K562 (cell line): ENCODE results near the gene FTL. TPM values are rescaled to one million over a fixed set of nuclear protein-coding genes. Genes with fewer than 3 reads are reported as not detected.

Experiments
- BRCA1 ChIP-seq, 2 experiments: fragments of 450-650 bp in 1 of 2; sonication (generic) in 1 of 2; formaldehyde crosslinking in 1 of 2; IDR thresholded peaks; 2 replicates each; pipeline versions ENCODE4 v1.5.0 to v1.6.1; 2017 to 2020; ENCODE audit warnings: mild to moderate bottlenecking in 1 of 2, missing genetic modification reagents in 1 of 2
- ESRRA ChIP-seq: fragments of 450-650 bp; IDR thresholded peaks from 2 replicates; pipeline ENCODE4 v1.6.1; 2014; ENCODE audit warnings: low read depth, mild to moderate bottlenecking, moderate library complexity, borderline replicate concordance
- HNRNPH1 ChIP-seq: fragments of 200-400 bp; formaldehyde crosslinking; optimal IDR thresholded peaks from 2 replicates; pipeline ENCODE3; 2017; ENCODE audit warnings: low read depth, mild to moderate bottlenecking, low read length, moderate library complexity
- RBFOX2 ChIP-seq: fragments of 200-400 bp; formaldehyde crosslinking; IDR thresholded peaks from 2 replicates; pipeline ENCODE4 v1.6.1; 2017; ENCODE audit warnings: low read depth, mild to moderate bottlenecking, low read length, moderate library complexity
- RUNX1 ChIP-seq: sonication (generic); IDR thresholded peaks from 2 replicates; pipeline ENCODE4 v1.6.1; 2016; ENCODE audit warnings: antibody characterized with exemption, low read depth
- SUPT5H ChIP-seq: fragments of 450-650 bp; IDR thresholded peaks from 2 replicates; pipeline ENCODE4 v1.6.1; 2016
- polyA plus RNA-seq, 8 experiments: library from polyadenylated mRNA; depleted of rRNA in 4 of 8; stranded (reverse) in 5 of 8; unstranded in 3 of 8; fragments of >200 nt; fragmentation: Nextera tagmentation in 2 of 8; fragmentation: Illumina TruSeq in 1 of 8; extraction: Ambion mirVana in 2 of 8; extraction: Trizol in 1 of 8; gene quantifications; 2 replicates each; pipeline versions ENCODE4 v1.2.1 to v1.2.3, GENCODE V29; 2011 to 2014; ENCODE audit warnings: inconsistent platforms in 1 of 8, missing spikeins in 1 of 8
- total RNA-seq, 7 experiments: library from RNA; depleted of rRNA in 6 of 7; stranded (reverse); fragments of >200 nt in 6 of 7; fragmentation: Illumina TruSeq in 2 of 7; extraction: Trizol in 2 of 7; gene quantifications; 2 replicates each; pipeline versions ENCODE4 v1.2.1 to v1.2.3, GENCODE V29; 2011 to 2021; ENCODE audit warnings: low replicate concordance in 1 of 7
- TF ChIP-seq, protein P1 (sequence below), 2 experiments: fragments of 450-650 bp in 1 of 2; IDR thresholded peaks; 2 replicates each; pipeline ENCODE4 v1.6.1; 2011 to 2017; ENCODE audit warnings: low read depth in 2 of 2, antibody characterized with exemption in 1 of 2, borderline replicate concordance in 1 of 2, low read length in 1 of 2, mild to moderate bottlenecking in 1 of 2, mixed read lengths in 1 of 2; ENCODE audit not compliant: control insufficient read depth in 1 of 2
- TF ChIP-seq, protein P2 (sequence below): sonication (generic); formaldehyde crosslinking; IDR thresholded peaks from 2 replicates; pipeline ENCODE4 v1.8.0; 2022; ENCODE audit warnings: mild to moderate bottlenecking, missing genetic modification reagents
- TF ChIP-seq, protein P3 (sequence below): fragments of 450-650 bp; IDR thresholded peaks from 2 replicates; pipeline ENCODE4 v1.6.1; 2018; ENCODE audit not compliant: partially characterized antibody
- TF ChIP-seq, protein P4 (sequence below): fragments of 250-450 bp; sonication (Bioruptor Pico); IDR thresholded peaks from 2 replicates; pipeline ENCODE4 v1.8.0; 2021; ENCODE audit warnings: moderate library complexity, mild to moderate bottlenecking, inconsistent platforms
- TF ChIP-seq, protein P5 (sequence below): fragments of 450-650 bp; IDR thresholded peaks from 2 replicates; pipeline ENCODE4 v1.6.1; 2017; ENCODE audit warnings: antibody characterized with exemption, mild to moderate bottlenecking

The FTL gene
- total and polyA plus RNA-seq, 9 of the 15 experiments (the other 6 are each of a cell fraction or from before 2014, with no cell fraction given), result 1,231 to 27,415 (median 3,965) TPM

DNA sequence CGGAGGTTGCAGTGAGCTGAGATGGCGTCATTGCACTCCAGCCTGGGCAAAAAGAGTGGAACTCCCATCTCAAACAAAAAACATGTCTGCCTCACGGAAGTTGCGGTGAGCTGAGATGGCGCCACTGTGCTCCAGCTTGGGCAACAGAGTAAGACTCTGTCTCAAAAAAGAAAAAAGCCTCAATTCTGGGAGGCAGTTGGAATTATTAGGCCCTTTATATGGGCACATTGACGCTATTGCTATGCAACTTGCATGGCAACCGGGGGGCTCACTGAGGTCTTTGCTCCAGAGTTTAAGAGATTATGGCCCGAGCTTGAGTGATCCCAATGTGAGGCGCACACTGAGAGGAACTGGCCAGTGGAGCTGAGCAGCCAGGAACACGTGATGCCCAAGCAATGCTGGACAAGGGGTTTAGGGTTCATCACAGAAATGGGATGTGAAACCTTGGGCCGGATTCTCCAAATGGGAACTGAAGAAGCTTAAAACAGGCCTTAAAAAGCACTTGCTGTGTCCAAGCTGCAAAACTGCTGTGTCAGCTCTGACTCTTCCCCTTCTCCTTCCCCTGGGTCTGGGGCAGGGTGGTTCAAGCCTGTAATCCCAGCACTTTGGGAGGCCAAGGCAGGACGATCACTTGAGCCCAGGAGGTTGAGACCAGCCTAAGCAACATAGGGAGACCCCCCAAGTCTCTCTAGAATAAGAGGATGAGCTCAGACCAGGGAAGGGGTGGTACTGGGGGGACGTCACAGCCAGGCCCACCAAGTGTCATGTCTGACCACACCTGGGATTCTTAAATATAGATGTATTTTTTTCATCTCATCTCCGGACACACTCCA lies 2.5 kb downstream of the FTL start (continued):
- TF ChIP-seq, protein P1, sequence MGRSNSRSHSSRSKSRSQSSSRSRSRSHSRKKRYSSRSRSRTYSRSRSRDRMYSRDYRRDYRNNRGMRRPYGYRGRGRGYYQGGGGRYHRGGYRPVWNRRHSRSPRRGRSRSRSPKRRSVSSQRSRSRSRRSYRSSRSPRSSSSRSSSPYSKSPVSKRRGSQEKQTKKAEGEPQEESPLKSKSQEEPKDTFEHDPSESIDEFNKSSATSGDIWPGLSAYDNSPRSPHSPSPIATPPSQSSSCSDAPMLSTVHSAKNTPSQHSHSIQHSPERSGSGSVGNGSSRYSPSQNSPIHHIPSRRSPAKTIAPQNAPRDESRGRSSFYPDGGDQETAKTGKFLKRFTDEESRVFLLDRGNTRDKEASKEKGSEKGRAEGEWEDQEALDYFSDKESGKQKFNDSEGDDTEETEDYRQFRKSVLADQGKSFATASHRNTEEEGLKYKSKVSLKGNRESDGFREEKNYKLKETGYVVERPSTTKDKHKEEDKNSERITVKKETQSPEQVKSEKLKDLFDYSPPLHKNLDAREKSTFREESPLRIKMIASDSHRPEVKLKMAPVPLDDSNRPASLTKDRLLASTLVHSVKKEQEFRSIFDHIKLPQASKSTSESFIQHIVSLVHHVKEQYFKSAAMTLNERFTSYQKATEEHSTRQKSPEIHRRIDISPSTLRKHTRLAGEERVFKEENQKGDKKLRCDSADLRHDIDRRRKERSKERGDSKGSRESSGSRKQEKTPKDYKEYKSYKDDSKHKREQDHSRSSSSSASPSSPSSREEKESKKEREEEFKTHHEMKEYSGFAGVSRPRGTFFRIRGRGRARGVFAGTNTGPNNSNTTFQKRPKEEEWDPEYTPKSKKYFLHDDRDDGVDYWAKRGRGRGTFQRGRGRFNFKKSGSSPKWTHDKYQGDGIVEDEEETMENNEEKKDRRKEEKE (IDR thresholded peaks at IDR 0.05; ENCODE audit: borderline replicate concordance in 1 of 2, control insufficient read depth in 1 of 2, low read depth in 2 of 2, low read length in 1 of 2), result peak; percentile 20 to 76; a peak in 2 of 4 replicates
- TF ChIP-seq HNRNPH1 (no peak), SUPT5H (peak; percentile 87), BRCA1 (IDR thresholded peaks at IDR 0.05) (no peak), BRCA1 (CRISPR knock-in tag; IDR thresholded peaks at IDR 0.05) (no peak), RUNX1 (0 out of 2 replicates have a peak, but pooled peaks have one; percentile 10), ESRRA (no peak), RBFOX2 (peak; percentile 78)
- TF ChIP-seq, protein P2, sequence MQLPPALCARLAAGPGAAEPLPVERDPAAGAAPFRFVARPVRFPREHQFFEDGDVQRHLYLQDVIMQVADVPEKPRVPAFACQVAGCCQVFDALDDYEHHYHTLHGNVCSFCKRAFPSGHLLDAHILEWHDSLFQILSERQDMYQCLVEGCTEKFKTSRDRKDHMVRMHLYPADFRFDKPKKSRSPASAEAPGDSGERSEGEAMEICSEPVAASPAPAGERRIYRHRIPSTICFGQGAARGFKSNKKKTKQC (CRISPR knock-in tag), result no peak
- TF ChIP-seq, protein P3, sequence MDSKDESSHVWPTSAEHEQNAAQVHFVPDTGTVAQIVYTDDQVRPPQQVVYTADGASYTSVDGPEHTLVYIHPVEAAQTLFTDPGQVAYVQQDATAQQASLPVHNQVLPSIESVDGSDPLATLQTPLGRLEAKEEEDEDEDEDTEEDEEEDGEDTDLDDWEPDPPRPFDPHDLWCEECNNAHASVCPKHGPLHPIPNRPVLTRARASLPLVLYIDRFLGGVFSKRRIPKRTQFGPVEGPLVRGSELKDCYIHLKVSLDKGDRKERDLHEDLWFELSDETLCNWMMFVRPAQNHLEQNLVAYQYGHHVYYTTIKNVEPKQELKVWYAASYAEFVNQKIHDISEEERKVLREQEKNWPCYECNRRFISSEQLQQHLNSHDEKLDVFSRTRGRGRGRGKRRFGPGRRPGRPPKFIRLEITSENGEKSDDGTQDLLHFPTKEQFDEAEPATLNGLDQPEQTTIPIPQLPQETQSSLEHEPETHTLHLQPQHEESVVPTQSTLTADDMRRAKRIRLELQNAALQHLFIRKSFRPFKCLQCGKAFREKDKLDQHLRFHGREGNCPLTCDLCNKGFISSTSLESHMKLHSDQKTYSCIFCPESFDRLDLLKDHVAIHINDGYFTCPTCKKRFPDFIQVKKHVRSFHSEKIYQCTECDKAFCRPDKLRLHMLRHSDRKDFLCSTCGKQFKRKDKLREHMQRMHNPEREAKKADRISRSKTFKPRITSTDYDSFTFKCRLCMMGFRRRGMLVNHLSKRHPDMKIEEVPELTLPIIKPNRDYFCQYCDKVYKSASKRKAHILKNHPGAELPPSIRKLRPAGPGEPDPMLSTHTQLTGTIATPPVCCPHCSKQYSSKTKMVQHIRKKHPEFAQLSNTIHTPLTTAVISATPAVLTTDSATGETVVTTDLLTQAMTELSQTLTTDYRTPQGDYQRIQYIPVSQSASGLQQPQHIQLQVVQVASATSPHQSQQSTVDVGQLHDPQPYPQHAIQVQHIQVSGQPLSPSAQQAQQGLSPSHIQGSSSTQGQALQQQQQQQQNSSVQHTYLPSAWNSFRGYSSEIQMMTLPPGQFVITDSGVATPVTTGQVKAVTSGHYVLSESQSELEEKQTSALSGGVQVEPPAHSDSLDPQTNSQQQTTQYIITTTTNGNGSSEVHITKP, result peak; percentile 65
- TF ChIP-seq, protein P4, sequence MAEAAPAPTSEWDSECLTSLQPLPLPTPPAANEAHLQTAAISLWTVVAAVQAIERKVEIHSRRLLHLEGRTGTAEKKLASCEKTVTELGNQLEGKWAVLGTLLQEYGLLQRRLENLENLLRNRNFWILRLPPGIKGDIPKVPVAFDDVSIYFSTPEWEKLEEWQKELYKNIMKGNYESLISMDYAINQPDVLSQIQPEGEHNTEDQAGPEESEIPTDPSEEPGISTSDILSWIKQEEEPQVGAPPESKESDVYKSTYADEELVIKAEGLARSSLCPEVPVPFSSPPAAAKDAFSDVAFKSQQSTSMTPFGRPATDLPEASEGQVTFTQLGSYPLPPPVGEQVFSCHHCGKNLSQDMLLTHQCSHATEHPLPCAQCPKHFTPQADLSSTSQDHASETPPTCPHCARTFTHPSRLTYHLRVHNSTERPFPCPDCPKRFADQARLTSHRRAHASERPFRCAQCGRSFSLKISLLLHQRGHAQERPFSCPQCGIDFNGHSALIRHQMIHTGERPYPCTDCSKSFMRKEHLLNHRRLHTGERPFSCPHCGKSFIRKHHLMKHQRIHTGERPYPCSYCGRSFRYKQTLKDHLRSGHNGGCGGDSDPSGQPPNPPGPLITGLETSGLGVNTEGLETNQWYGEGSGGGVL (CRISPR knock-in tag), result no peak
- TF ChIP-seq, protein P5, sequence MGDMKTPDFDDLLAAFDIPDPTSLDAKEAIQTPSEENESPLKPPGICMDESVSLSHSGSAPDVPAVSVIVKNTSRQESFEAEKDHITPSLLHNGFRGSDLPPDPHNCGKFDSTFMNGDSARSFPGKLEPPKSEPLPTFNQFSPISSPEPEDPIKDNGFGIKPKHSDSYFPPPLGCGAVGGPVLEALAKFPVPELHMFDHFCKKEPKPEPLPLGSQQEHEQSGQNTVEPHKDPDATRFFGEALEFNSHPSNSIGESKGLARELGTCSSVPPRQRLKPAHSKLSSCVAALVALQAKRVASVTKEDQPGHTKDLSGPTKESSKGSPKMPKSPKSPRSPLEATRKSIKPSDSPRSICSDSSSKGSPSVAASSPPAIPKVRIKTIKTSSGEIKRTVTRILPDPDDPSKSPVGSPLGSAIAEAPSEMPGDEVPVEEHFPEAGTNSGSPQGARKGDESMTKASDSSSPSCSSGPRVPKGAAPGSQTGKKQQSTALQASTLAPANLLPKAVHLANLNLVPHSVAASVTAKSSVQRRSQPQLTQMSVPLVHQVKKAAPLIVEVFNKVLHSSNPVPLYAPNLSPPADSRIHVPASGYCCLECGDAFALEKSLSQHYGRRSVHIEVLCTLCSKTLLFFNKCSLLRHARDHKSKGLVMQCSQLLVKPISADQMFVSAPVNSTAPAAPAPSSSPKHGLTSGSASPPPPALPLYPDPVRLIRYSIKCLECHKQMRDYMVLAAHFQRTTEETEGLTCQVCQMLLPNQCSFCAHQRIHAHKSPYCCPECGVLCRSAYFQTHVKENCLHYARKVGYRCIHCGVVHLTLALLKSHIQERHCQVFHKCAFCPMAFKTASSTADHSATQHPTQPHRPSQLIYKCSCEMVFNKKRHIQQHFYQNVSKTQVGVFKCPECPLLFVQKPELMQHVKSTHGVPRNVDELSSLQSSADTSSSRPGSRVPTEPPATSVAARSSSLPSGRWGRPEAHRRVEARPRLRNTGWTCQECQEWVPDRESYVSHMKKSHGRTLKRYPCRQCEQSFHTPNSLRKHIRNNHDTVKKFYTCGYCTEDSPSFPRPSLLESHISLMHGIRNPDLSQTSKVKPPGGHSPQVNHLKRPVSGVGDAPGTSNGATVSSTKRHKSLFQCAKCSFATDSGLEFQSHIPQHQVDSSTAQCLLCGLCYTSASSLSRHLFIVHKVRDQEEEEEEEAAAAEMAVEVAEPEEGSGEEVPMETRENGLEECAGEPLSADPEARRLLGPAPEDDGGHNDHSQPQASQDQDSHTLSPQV, result peak; percentile 57; the same call in 1 of the 2 replicates
